Neural cell (in vitro differentiated cells): Measurements from ENCODE around the gene LRFN5. TPM values are rescaled to one million over a fixed set of nuclear protein-coding genes. Genes with fewer than 3 reads are reported as not detected.

Source experiments
- H2AFZ ChIP-seq: fragments of 200-600, 300-800 bp; sonication (generic), shearing (Covaris generic); 2 replicates; pipeline ENCODE4 v1.6.0; 2014; ENCODE audit warnings: low read depth, mild to moderate bottlenecking, antibody characterized with exemption, low read length, moderate library complexity
- H3F3A ChIP-seq: fragments of 200-600 bp; shearing (Covaris generic); 2 replicates; pipeline ENCODE4 v1.6.1; 2016; ENCODE audit warnings: mild to moderate bottlenecking, moderate library complexity, mixed read lengths, antibody characterized with exemption, low read length; ENCODE audit not compliant: insufficient read depth, poor library complexity, severe bottlenecking
- H3K27ac ChIP-seq: fragments of 200-600, 300-800 bp; sonication (generic), shearing (Covaris generic); 2 replicates; pipeline ENCODE4 v1.5.1; 2014; ENCODE audit warnings: mild to moderate bottlenecking, low read length, moderate library complexity
- H3K27me3 ChIP-seq: fragments of 300-800, 200-600 bp; sonication (generic), shearing (Covaris generic); 2 replicates; pipeline ENCODE4 v1.6.0; 2014; ENCODE audit warnings: mild to moderate bottlenecking, low read depth, low read length, moderate library complexity; ENCODE audit not compliant: insufficient read depth
- H3K36me3 ChIP-seq: fragments of 300-800, 200-600 bp; sonication (generic), shearing (Covaris generic); 2 replicates; pipeline ENCODE4 v1.5.1; 2014; ENCODE audit warnings: mild to moderate bottlenecking, antibody characterized with exemption, low read length, moderate library complexity; ENCODE audit not compliant: insufficient read depth
- H3K4me2 ChIP-seq: fragments of 300-800, 200-600 bp; sonication (generic), shearing (Covaris generic); 2 replicates; pipeline ENCODE4 v1.6.0; 2014; ENCODE audit warnings: mild to moderate bottlenecking, low read length
- H3K4me3 ChIP-seq: fragments of 300-800, 200-600 bp; sonication (generic), shearing (Covaris generic); 2 replicates; pipeline ENCODE4 v1.5.1; 2014; ENCODE audit warnings: mild to moderate bottlenecking, low read length, moderate library complexity
- H3K79me2 ChIP-seq: fragments of 200-600 bp; shearing (Covaris generic); replicated peaks from 2 replicates; pipeline ENCODE4 v1.6.0; 2014; ENCODE audit warnings: mild to moderate bottlenecking, low read length, moderate library complexity; ENCODE audit not compliant: insufficient read depth
- H3K9ac ChIP-seq: fragments of 300-800, 200-600 bp; sonication (generic), shearing (Covaris generic); 2 replicates; pipeline ENCODE4 v1.6.1; 2016; ENCODE audit warnings: mild to moderate bottlenecking, low read length, mixed read lengths
- H3K9me2 ChIP-seq: fragments of 200-600 bp; shearing (Covaris generic); 2 replicates; pipeline ENCODE4 v1.6.1; 2016; ENCODE audit warnings: mild to moderate bottlenecking, low read length, mixed read lengths; ENCODE audit not compliant: insufficient read depth
- H3K9me3 ChIP-seq: fragments of 200-600, 300-800 bp; sonication (generic), shearing (Covaris generic); 2 replicates; pipeline ENCODE4 v1.6.1; 2016; ENCODE audit warnings: mild to moderate bottlenecking, mixed run types, low read length, moderate library complexity, mixed read lengths
- H4K20me1 ChIP-seq: fragments of 200-600 bp; shearing (Covaris generic); 2 replicates; pipeline ENCODE4 v1.6.1; 2016; ENCODE audit warnings: mild to moderate bottlenecking, mixed run types; ENCODE audit not compliant: insufficient read depth
- EP300 ChIP-seq: fragments of 450-650 bp; conservative IDR thresholded peaks from 2 replicates; pipeline ENCODE4 v1.6.1; 2014; ENCODE audit warnings: antibody characterized with exemption, mild to moderate bottlenecking, moderate library complexity; ENCODE audit not compliant: poor library complexity, severe bottlenecking
- EZH2 ChIP-seq: fragments of 200-600, 300-800 bp; shearing (Covaris generic), sonication (generic); IDR thresholded peaks from 2 replicates; pipeline ENCODE4 v1.6.1; 2014; ENCODE audit warnings: antibody characterized with exemption, low read length, borderline replicate concordance, mild to moderate bottlenecking; ENCODE audit not compliant: insufficient read depth, poor library complexity, severe bottlenecking
- MXI1 ChIP-seq: fragments of 450-650 bp; conservative IDR thresholded peaks from 2 replicates; pipeline ENCODE4 v1.6.1; 2014; ENCODE audit warnings: antibody characterized with exemption, mild to moderate bottlenecking; ENCODE audit not compliant: poor library complexity, severe bottlenecking
- POLR2AphosphoS5 ChIP-seq: IDR thresholded peaks from 2 replicates; pipeline ENCODE4 v1.6.1; 2012
- RAD21 ChIP-seq: fragments of 450-650 bp; conservative IDR thresholded peaks from 2 replicates; pipeline ENCODE4 v1.6.1; 2014; ENCODE audit warnings: antibody characterized with exemption, mild to moderate bottlenecking, moderate library complexity
- SMC3 ChIP-seq: fragments of 450-650 bp; conservative IDR thresholded peaks from 2 replicates; pipeline ENCODE4 v1.6.1; 2014; ENCODE audit warnings: antibody characterized with exemption, mild to moderate bottlenecking, moderate library complexity; ENCODE audit not compliant: poor library complexity
- TAF1 ChIP-seq: IDR thresholded peaks from 2 replicates; pipeline ENCODE4 v1.6.1; 2012; ENCODE audit warnings: low read depth
- polyA plus RNA-seq: library from polyadenylated mRNA; depleted of rRNA; stranded (reverse); fragments of >200 nt; gene quantifications from 2 replicates; pipeline ENCODE4 v1.2.3, GENCODE V29; 2014
- TF ChIP-seq, protein P1 (sequence below): IDR thresholded peaks from 2 replicates; pipeline ENCODE4 v1.6.1; 2012; ENCODE audit warnings: borderline replicate concordance
- TF ChIP-seq, protein P2 (sequence below): fragments of 450-650 bp; IDR thresholded peaks from 2 replicates; pipeline ENCODE4 v1.5.1; 2014; ENCODE audit warnings: antibody characterized with exemption, mild to moderate bottlenecking, moderate library complexity; ENCODE audit not compliant: poor library complexity, severe bottlenecking

The LRFN5 gene
- polyA plus RNA-seq, 1 donor from 2014 or later, result 24.5 TPM

GRCh38 chr14:41824441-41824840 is 217.8 kb downstream of the LRFN5 start:
- H2AFZ ChIP-seq, result no peak overlapping the region
- no peak overlapping the region for H3K9ac ChIP-seq
- H3K79me2 ChIP-seq, result no peaks in the 10 kb centered on the region
- no peak overlapping the region for H3K27ac ChIP-seq
- no peaks in the 10 kb centered on the region for H3K9me3 ChIP-seq
- H4K20me1 ChIP-seq, result no peaks in the 10 kb centered on the region
- H3K9me2 ChIP-seq, result no peaks in the 10 kb centered on the region
- H3K4me2 ChIP-seq, result no peak overlapping the region
- no peaks in the 10 kb centered on the region for H3K36me3 ChIP-seq
- H3F3A ChIP-seq, result no peaks in the 10 kb centered on the region
- H3K4me3 ChIP-seq, result no peak overlapping the region
- TF ChIP-seq, protein P1, sequence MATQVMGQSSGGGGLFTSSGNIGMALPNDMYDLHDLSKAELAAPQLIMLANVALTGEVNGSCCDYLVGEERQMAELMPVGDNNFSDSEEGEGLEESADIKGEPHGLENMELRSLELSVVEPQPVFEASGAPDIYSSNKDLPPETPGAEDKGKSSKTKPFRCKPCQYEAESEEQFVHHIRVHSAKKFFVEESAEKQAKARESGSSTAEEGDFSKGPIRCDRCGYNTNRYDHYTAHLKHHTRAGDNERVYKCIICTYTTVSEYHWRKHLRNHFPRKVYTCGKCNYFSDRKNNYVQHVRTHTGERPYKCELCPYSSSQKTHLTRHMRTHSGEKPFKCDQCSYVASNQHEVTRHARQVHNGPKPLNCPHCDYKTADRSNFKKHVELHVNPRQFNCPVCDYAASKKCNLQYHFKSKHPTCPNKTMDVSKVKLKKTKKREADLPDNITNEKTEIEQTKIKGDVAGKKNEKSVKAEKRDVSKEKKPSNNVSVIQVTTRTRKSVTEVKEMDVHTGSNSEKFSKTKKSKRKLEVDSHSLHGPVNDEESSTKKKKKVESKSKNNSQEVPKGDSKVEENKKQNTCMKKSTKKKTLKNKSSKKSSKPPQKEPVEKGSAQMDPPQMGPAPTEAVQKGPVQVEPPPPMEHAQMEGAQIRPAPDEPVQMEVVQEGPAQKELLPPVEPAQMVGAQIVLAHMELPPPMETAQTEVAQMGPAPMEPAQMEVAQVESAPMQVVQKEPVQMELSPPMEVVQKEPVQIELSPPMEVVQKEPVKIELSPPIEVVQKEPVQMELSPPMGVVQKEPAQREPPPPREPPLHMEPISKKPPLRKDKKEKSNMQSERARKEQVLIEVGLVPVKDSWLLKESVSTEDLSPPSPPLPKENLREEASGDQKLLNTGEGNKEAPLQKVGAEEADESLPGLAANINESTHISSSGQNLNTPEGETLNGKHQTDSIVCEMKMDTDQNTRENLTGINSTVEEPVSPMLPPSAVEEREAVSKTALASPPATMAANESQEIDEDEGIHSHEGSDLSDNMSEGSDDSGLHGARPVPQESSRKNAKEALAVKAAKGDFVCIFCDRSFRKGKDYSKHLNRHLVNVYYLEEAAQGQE, result no peak
- TF ChIP-seq MXI1 (no peak), POLR2AphosphoS5 (no peak), EZH2 (no peak), EP300 (no peak), RAD21 (no peak), TAF1 (no peak)
- H3K27me3 ChIP-seq, result no peaks in the 10 kb centered on the region

DNA sequence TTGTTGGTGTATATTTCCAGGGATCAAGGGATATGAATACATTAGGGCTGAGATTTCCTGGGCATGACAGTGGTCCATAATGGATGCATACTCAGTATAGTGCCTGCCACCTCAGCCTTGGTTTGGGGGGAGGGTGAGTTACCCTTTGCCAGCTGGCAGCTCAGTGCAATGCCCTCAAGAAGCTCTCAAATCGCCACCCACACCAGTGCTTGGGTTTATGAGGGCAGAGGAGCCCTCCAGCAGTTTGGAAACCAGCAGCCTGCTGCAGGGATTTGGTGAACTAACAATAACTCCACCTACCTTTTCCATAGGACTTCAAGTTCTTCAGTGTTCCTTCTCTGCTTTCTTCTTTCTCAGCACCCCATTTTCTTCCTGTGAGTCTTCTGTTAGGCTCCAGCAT is 218.9 kb downstream of the LRFN5 start:
- no peak overlapping the region for H3K9ac ChIP-seq
- no peaks in the 10 kb centered on the region for H3F3A ChIP-seq
- H3K27me3 ChIP-seq, result no peaks in the 10 kb centered on the region
- H3K36me3 ChIP-seq, result no peaks in the 10 kb centered on the region
- no peaks in the 10 kb centered on the region for H3K79me2 ChIP-seq
- no peak overlapping the region for H2AFZ ChIP-seq
- no peak overlapping the region for H3K4me3 ChIP-seq
- no peaks in the 10 kb centered on the region for H4K20me1 ChIP-seq
- no peak for TF ChIP-seq EZH2
- TF ChIP-seq POLR2AphosphoS5, result no peak
- no peak for TF ChIP-seq MXI1
- TF ChIP-seq EP300, result no peak
- TF ChIP-seq, protein P2, sequence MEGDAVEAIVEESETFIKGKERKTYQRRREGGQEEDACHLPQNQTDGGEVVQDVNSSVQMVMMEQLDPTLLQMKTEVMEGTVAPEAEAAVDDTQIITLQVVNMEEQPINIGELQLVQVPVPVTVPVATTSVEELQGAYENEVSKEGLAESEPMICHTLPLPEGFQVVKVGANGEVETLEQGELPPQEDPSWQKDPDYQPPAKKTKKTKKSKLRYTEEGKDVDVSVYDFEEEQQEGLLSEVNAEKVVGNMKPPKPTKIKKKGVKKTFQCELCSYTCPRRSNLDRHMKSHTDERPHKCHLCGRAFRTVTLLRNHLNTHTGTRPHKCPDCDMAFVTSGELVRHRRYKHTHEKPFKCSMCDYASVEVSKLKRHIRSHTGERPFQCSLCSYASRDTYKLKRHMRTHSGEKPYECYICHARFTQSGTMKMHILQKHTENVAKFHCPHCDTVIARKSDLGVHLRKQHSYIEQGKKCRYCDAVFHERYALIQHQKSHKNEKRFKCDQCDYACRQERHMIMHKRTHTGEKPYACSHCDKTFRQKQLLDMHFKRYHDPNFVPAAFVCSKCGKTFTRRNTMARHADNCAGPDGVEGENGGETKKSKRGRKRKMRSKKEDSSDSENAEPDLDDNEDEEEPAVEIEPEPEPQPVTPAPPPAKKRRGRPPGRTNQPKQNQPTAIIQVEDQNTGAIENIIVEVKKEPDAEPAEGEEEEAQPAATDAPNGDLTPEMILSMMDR, result no peak
- TF ChIP-seq TAF1, result no peak
- no peak for TF ChIP-seq RAD21
- TF ChIP-seq SMC3, result no peak
- TF ChIP-seq, protein P1, result no peak
- H3K9me2 ChIP-seq, result no peaks in the 10 kb centered on the region
- H3K4me2 ChIP-seq, result no peak overlapping the region
- no peaks in the 10 kb centered on the region for H3K9me3 ChIP-seq
- no peak overlapping the region for H3K27ac ChIP-seq
